OCI-LY7 (cell line): ENCODE measurements around the gene FOXF1. TPM values are rescaled to one million over a fixed set of nuclear protein-coding genes. Genes with fewer than 3 reads are reported as not detected.

ENCODE experiments used
- Bru-seq: library from RNA; stranded (reverse); fragments of 400-500 nt; gene quantifications from one replicate; lab custom pipeline; 2021; lab: Mats Ljungman, UMichigan
- BruChase-seq, 2 experiments: library from RNA; stranded (reverse); fragments of 400-500 nt; gene quantifications; one replicate each; lab custom pipeline; 2021; lab: Mats Ljungman, UMichigan
- BruUV-seq: library from RNA; stranded (reverse); fragments of 400-500 nt; replicated peaks from 2 replicates; lab custom pipeline; 2021; lab: Mats Ljungman, UMichigan
- CTCF ChIA-PET: fragments of 300-600 bp; sonication (Branson Sonifier 250); formaldehyde crosslinking; loops from one replicate; lab custom pipeline; 2022; ENCODE audit warnings: antibody characterized with exemption; ENCODE audit not compliant: unreplicated experiment; lab: Charles Lee
- POLR2A ChIA-PET: fragments of 300-600 bp; sonication (Branson Sonifier 250); formaldehyde crosslinking; loops from one replicate; lab custom pipeline; 2022; ENCODE audit warnings: antibody characterized with exemption; lab: Charles Lee
- DNase-seq: peaks from one replicate; pipeline ENCODE4 v3.0.0-alpha.2; 2015; ENCODE audit warnings: low spot score
- H2AFZ ChIP-seq: fragments of 200-600 bp; sonication (generic), shearing (Covaris generic); 2 replicates; pipeline ENCODE4 v1.6.1; 2014; ENCODE audit warnings: mild to moderate bottlenecking, antibody characterized with exemption, low read length, moderate library complexity
- H3K27ac ChIP-seq: fragments of 200-600 bp; sonication (generic); 2 replicates; pipeline ENCODE4 v1.5.1; 2014; ENCODE audit warnings: mixed run types, low read depth, mild to moderate bottlenecking, moderate library complexity, low read length, inconsistent platforms; ENCODE audit not compliant: poor library complexity, severe bottlenecking
- H3K36me3 ChIP-seq: fragments of 200-600 bp; sonication (generic); 2 replicates; pipeline ENCODE4 v1.6.1; 2014; ENCODE audit warnings: mild to moderate bottlenecking, antibody characterized with exemption, low read length, moderate library complexity, mixed read lengths; ENCODE audit not compliant: insufficient read depth
- H3K4me1 ChIP-seq: fragments of 200-600 bp; sonication (generic); 2 replicates; pipeline ENCODE4 v1.5.1; 2014; ENCODE audit warnings: mild to moderate bottlenecking, low read length; ENCODE audit not compliant: insufficient read depth, poor library complexity, severe bottlenecking
- H3K4me2 ChIP-seq: fragments of 200-600 bp; sonication (generic); 2 replicates; pipeline ENCODE4 v1.6.1; 2014; ENCODE audit warnings: mild to moderate bottlenecking, low read length
- H3K4me3 ChIP-seq: fragments of 200-600 bp; sonication (generic); 2 replicates; pipeline ENCODE4 v1.5.1; 2014; ENCODE audit warnings: mild to moderate bottlenecking, low read depth, low read length; ENCODE audit not compliant: poor library complexity, severe bottlenecking
- H3K79me2 ChIP-seq: fragments of 200-600 bp; sonication (generic); 2 replicates; pipeline ENCODE4 v1.6.1; 2016; ENCODE audit warnings: low read depth, mild to moderate bottlenecking, low read length, moderate library complexity, mixed read lengths; ENCODE audit not compliant: insufficient read depth
- H3K9me2 ChIP-seq: fragments of 200-600 bp; sonication (generic); 2 replicates; pipeline ENCODE4 v1.6.1; 2016; ENCODE audit warnings: mild to moderate bottlenecking, low read length, mixed read lengths; ENCODE audit not compliant: insufficient read depth
- H3K9me3 ChIP-seq: fragments of 200-600 bp; sonication (generic); 2 replicates; pipeline ENCODE4 v1.6.1; 2014; ENCODE audit warnings: mild to moderate bottlenecking, mixed run types, low read length, mixed read lengths
- H4K20me1 ChIP-seq: fragments of 200-600 bp; sonication (generic); 2 replicates; pipeline ENCODE4 v1.6.1; 2014; ENCODE audit warnings: mild to moderate bottlenecking, antibody characterized with exemption, low read length, moderate library complexity, mixed read lengths; ENCODE audit not compliant: insufficient read depth
- EZH2phosphoT487 ChIP-seq: fragments of 200-600 bp; sonication (generic); IDR thresholded peaks from 2 replicates; pipeline ENCODE4 v1.6.1; 2018; ENCODE audit warnings: low read depth, borderline replicate concordance, mild to moderate bottlenecking, mixed run types, antibody characterized with exemption, low read length, moderate library complexity, mixed read lengths
- intact Hi-C: fragments of 100-400 bp; cut with micrococcal nuclease; formaldehyde crosslinking; loops from one replicate; pipeline ENCODE4 v1.10.0; 2022; ENCODE audit not compliant: unreplicated experiment
- long read RNA-seq: library from polyadenylated mRNA; stranded (forward); transcript quantifications from one replicate; pipeline ENCODE4 v2.0.0, GENCODE V29; 2022
- total RNA-seq, 2 experiments: library from RNA; depleted of rRNA in 1 of 2; stranded (reverse); fragments of >200 nt in 1 of 2; shearing (Covaris generic) in 1 of 2; gene quantifications; 2 replicates each; pipeline ENCODE4 v1.2.3, GENCODE V29; 2014 to 2022
- TF ChIP-seq, protein P1 (sequence below): fragments of 200-600 bp; sonication (generic); conservative IDR thresholded peaks from 2 replicates; pipeline ENCODE4 v1.5.1; 2014; ENCODE audit warnings: mild to moderate bottlenecking, antibody characterized with exemption, low read length, moderate library complexity, mixed read lengths

FOXF1 gene
- total RNA-seq (2014; rRNA removed; shearing (Covaris generic)) (not detected in 2 replicates), total RNA-seq (2022) (not detected in 2 replicates), Bru-seq, nascent RNA (not detected), BruChase-seq, experiment 1, labeled RNA remaining after a 6-hour chase (percentile 13 among the genes with signal in this experiment), BruChase-seq, experiment 2, labeled RNA remaining after a 2-hour chase (not detected)
- long read RNA-seq: 0 reads

DNA sequence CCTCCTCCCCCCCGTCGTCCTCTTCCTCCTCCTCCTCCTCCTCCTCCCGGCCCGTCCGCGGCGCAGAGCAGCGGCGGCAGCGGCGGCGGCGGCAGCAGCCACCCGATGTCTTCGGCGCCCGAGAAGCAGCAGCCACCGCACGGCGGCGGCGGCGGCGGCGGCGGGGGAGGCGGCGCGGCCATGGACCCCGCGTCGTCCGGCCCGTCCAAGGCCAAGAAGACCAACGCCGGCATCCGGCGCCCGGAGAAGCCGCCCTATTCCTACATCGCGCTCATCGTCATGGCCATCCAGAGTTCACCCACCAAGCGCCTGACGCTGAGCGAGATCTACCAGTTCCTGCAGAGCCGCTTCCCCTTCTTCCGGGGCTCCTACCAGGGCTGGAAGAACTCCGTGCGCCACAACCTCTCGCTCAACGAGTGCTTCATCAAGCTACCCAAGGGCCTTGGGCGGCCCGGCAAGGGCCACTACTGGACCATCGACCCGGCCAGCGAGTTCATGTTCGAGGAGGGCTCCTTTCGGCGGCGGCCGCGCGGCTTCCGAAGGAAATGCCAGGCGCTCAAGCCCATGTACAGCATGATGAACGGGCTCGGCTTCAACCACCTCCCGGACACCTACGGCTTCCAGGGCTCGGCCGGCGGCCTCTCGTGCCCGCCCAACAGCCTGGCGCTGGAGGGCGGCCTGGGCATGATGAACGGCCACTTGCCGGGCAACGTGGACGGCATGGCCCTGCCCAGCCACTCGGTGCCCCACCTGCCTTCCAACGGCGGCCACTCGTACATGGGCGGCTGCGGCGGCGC is at the start of gene FOXF1:
Gene FOXF1, plus strand, starts transcription at position 63 of the 797 bp plus-strand sequence. Its CDS starts 43 bp downstream, at position 106.
- Histone ChIP-seq H3K9me3 (no peaks in the 10 kb centered on the region), H3K36me3 (no peaks in the 10 kb centered on the region), H3K79me2 (no peaks in the 10 kb centered on the region), H3K4me1 (no peaks in the 10 kb centered on the region), H3K4me2 (no peak within 1 kb of the TSS), H3K4me3 (no peak within 1 kb of the TSS), H3K9me2 (no peaks in the 10 kb centered on the region), H2AFZ (no peak within 1 kb of the TSS), H3K27ac (no peak within 1 kb of the TSS), H4K20me1 (no peaks in the 10 kb centered on the region)
- intact Hi-C loops: no loop called here
- ChIA-PET POLR2A (no interaction called here), CTCF (no interaction called here)
- no peak for DNase-seq
- BruUV-seq: no TSS peak
- TF ChIP-seq EZH2phosphoT487: no peak

- no peaks in the 10 kb centered on the region for H3K79me2 ChIP-seq
- BruUV-seq: no TSS peak
Measured at GRCh38 chr16:86461037-86461436, 49.3 kb upstream of the FOXF1 start.

DNA sequence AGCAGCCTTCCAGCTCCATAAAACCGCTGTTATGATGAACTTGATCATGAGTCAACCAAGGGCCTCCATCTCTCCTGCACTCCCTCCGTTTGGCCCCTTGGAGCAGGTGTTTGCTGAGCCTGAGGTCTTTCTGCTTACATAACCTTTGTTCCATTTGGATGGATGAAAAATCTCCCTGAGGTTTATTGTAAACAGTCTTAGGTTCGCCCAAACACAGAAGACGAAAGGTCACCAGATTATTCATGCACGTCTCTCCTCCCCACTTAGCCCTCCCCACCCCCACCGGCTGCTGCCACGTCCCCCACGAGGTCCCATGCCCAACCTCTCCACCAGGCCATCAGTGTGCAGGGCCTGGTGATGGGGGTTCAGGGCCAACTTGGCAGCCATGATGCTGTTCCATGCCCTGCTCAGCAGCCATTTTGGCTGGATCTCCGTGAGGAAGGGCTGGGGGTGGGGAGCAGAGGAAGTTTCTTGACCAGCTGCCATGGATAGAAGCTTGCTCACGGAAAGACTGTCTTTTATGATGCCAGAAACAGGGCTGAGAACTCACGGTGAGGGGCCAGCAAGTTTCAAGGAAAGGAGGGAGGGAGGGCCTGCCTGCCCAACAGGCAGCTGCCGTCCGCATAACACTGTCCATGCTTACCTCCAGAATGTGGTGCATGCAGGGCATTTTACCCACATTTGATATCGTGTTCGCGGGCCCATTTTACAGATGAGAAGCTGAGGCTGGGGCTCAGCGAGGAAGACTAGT is 47.8 kb upstream of the FOXF1 start:
- intact Hi-C loops: no loop called here
- H3K4me3 ChIP-seq: no peak overlapping the region
- no peak overlapping the region for H3K4me2 ChIP-seq
- no peaks in the 10 kb centered on the region for H3K36me3 ChIP-seq
- H3K9me3 ChIP-seq: no peaks in the 10 kb centered on the region
- no peaks in the 10 kb centered on the region for H3K79me2 ChIP-seq
- H3K27ac ChIP-seq: no peak overlapping the region
- BruUV-seq: no TSS peak
- TF ChIP-seq, protein P1, sequence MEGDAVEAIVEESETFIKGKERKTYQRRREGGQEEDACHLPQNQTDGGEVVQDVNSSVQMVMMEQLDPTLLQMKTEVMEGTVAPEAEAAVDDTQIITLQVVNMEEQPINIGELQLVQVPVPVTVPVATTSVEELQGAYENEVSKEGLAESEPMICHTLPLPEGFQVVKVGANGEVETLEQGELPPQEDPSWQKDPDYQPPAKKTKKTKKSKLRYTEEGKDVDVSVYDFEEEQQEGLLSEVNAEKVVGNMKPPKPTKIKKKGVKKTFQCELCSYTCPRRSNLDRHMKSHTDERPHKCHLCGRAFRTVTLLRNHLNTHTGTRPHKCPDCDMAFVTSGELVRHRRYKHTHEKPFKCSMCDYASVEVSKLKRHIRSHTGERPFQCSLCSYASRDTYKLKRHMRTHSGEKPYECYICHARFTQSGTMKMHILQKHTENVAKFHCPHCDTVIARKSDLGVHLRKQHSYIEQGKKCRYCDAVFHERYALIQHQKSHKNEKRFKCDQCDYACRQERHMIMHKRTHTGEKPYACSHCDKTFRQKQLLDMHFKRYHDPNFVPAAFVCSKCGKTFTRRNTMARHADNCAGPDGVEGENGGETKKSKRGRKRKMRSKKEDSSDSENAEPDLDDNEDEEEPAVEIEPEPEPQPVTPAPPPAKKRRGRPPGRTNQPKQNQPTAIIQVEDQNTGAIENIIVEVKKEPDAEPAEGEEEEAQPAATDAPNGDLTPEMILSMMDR: no peak
- TF ChIP-seq EZH2phosphoT487: no peak
- H3K4me1 ChIP-seq: no peaks in the 10 kb centered on the region
- no peak overlapping the region for H2AFZ ChIP-seq
- ChIA-PET CTCF (no interaction called here), POLR2A (no interaction called here)
- DNase-seq: no peak
- no peaks in the 10 kb centered on the region for H4K20me1 ChIP-seq
- no peaks in the 10 kb centered on the region for H3K9me2 ChIP-seq

More at GRCh38 chr16:86461037-86461436, 49.3 kb upstream of the FOXF1 start:
- ChIA-PET CTCF (interaction anchor here (0.6 kb wide), 1 partner anchor 578 kb away, joined by 4 read pairs; no protein-coding TSS in a partner anchor), POLR2A (no interaction called here)
- H3K4me1 ChIP-seq: no peaks in the 10 kb centered on the region
- no peaks in the 10 kb centered on the region for H3K9me3 ChIP-seq
- no peaks in the 10 kb centered on the region for H3K9me2 ChIP-seq
- H2AFZ ChIP-seq: no peak overlapping the region
- H3K4me2 ChIP-seq: no peak overlapping the region
- intact Hi-C loops: no loop called here
- no peaks in the 10 kb centered on the region for H4K20me1 ChIP-seq
- no peaks in the 10 kb centered on the region for H3K36me3 ChIP-seq
- no peak overlapping the region for H3K4me3 ChIP-seq
- DNase-seq: no peak
- TF ChIP-seq, protein P1: no peak
- no peak for TF ChIP-seq EZH2phosphoT487
- no peak overlapping the region for H3K27ac ChIP-seq
